OCI-LY1 (cell line): ENCODE results near the gene SLCO4A1.

Experiments
- CTCF ChIP-seq: fragments of 200-600 bp; sonication (generic), shearing (Covaris generic); IDR thresholded peaks from 2 replicates; pipeline ENCODE4 v1.5.1; 2017; ENCODE audit warnings: mild to moderate bottlenecking, antibody characterized with exemption, low read length, moderate library complexity, mixed read lengths
- EZH2 ChIP-seq: fragments of 200-600 bp; sonication (generic), shearing (Covaris generic); IDR thresholded peaks from 2 replicates; pipeline ENCODE4 v1.8.0; 2017; ENCODE audit warnings: borderline replicate concordance, mixed run types, mild to moderate bottlenecking, antibody characterized with exemption, low read length, moderate library complexity, mixed read lengths

GRCh38 chr20:62708591-62709536, 66.6 kb downstream of the SLCO4A1 start, which contains the start of gene NTSR1:
- TF ChIP-seq EZH2 (no peak), CTCF (no peak)
